G401 (cell line): ENCODE data around the gene TCF12. TPM values are rescaled to one million over a fixed set of nuclear protein-coding genes. Genes with fewer than 3 reads are reported as not detected.
"Not testable (repeated sequence)": the region's sequence is repeated elsewhere in the genome, so short reads cannot be mapped to it uniquely, and the experiment has no call there.

ENCODE experiments used
- DNase-seq: peaks from one replicate; pipeline ENCODE4 v3.0.0-alpha.2; 2015; ENCODE audit warnings: low spot score
- in situ Hi-C: cut with HindIII; loops from 2 replicates; pipeline ENCODE4 v1.10.0; 2016; ENCODE audit warnings: low sequenced_read_pairs, mixed read lengths
- total RNA-seq: library from RNA; depleted of rRNA; stranded (reverse); fragments of >200 nt; shearing (Covaris generic); gene quantifications from 2 replicates; pipeline ENCODE4 v1.2.3, GENCODE V29; 2014

TCF12 gene
- total RNA-seq, 1 experiment from 2014 or later: 55.3 TPM

- peak; percentile 52 for DNase-seq
- in situ Hi-C loops: no loop called here
Observed at GRCh38 chr15:57146506-57147201, 228.2 kb downstream of the TCF12 start.

DNA sequence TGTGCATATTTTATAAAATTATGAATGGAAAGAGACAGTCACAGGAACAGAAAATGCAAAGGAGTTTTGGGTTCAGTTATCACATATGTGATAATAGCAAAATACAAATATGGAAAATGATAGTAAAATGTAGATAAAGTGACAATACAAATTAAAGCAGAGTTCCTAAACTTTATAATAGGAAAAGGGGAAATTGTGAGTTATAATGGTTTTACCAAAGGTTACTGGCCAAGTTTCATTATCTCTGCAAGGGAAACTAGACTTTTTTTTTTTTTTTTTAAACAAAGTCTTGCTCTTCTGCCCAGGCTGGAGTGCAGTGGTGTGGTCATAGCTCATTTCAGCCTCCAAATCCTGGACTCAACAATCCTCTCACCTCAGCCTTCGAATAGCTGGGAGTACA is 229.2 kb downstream of the TCF12 start:
- in situ Hi-C loops: no loop called here

DNA sequence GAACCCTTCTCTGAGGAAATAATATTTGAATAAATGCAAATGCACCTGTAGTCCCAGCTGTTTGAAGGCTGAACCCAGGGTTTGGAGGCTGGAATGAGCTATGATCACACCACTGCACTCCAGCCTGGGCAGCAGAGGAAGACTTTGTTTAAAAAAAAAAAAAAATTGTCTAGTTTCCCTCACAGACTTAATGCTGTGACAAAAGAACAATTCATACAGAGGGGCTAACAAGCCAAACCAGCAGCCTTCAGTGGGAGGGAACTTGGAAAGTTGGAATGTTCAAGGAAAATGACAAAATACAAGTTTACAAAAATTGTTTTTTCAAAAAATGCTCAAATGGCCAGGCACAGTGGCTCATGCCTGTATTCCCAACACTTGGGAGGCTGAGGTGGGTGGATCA is 229.8 kb downstream of the TCF12 start:
- in situ Hi-C loops: no loop called here

More for the DNA sequence above, 229.2 kb downstream of the TCF12 start:
- no peak for DNase-seq

GRCh38 chr15:57149196-57149595 is 230.8 kb downstream of the TCF12 start:
- in situ Hi-C loops: no loop called here
- no peak for DNase-seq

More for the DNA sequence above, 229.8 kb downstream of the TCF12 start:
- DNase-seq: no peak

DNA sequence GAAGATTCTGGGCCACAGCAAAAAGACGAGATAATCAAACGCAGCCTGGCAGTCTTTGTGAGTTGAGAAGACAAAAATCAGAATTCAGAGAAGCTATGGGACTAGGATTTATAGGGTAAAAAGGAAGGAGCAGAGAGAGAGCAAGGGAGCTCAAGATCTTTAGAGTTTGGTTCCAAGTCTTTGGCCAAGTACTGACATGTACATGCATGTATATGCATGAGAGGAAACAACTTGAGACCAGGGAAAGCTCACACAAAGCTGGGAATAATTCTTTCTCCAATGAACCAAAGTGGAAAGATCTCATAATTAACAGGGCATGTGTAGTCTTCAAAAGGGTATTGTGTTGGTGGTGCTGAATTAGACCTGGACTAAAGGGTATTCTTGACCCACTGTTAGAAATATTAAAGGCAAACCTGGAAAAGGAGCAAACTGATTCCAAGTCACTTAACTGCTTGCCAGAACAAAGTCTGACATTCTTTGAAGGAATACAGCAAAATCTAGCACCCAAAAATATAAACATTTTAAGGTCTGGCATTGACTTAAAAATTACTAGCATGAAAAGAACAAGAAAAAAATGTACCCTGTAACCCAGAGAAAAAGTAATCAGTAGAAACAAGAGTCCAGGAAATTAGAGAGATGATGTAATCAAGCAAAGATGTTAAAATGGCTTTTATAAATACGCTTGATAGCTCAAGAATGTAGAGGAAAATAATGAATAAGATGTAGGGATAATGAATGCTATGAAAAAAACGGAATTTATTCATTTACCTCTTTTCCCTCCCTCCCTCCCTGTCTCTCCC is 231.8 kb downstream of the TCF12 start:
- in situ Hi-C loops: no loop called here
- no peak for DNase-seq

DNA sequence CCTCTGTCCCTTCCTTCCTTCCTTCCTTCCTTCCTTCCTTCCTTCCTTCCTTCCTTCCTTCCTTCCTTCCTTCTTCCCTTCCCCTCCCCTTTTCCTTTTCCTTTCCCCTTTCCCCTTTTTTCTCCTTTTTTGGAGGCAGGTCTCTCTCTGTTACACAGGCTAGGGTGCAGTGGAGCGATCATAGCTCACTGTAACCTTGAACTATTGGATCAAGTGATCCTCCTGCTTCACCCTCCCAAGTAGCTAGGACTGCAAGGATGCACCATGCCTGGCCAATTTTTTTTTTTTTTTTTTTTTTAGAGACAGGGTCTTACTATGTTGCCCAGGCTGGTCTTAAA is 232.4 kb downstream of the TCF12 start:
- in situ Hi-C loops, DNase-seq: not testable (repeated sequence)

DNA sequence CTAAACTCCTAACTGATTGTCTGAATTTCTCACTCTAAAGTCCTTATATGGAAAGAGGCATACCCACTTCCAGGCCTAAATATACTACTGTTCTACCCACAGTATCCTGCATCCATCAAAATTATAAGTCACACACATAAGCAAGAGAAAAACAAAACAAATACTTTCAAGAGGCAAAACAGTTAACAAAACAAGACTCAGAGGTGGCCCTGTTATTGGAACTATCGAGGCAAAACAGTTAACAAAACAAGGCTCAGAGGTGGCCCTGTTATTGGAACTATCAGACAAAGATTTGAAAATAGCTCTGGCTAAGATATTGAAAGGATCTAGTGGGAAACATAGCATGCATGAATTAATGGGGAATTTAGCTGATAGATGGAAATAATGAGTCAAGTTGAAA is 233.7 kb downstream of the TCF12 start:
- in situ Hi-C loops: no loop called here
- DNase-seq: no peak

DNA sequence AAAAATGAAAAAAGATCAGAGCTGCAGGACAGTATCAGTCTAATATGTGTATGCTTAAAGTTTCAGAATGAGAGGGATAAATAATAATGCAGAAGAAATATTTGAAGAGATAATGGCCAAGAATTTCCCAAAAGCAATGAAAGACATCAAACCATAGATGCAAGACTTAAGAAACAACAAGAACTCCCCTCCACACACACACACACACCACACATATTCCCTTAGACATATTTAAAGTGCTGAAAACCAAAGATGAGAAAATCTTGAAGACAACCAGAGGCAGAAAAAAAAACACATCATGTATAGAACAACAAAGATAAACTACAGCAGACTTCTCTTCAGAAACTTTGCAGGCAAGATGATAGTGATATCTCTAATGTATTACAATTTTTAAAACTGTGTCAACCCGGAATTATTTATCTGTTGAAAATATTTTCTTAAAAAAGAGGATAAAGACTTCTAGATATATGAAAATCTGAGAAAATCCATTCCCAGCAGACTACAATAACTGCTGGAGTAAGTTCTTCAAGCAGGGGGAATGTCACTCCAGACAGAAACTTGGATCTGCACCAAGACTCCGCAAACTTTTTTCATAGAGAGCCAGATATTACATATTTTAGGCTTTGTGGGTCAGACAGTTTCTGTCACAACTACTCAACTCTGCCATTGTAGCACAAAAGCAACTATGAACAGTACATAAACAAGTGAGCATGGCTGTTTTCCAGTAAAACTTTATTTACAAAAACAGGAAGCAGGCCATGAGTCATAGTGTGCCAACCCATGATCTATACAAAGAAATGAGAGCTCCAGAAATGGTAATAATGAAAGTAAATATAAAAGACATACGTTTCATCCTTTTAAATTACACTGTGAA is 234.5 kb downstream of the TCF12 start:
- in situ Hi-C loops: no loop called here
- no peak for DNase-seq

DNA sequence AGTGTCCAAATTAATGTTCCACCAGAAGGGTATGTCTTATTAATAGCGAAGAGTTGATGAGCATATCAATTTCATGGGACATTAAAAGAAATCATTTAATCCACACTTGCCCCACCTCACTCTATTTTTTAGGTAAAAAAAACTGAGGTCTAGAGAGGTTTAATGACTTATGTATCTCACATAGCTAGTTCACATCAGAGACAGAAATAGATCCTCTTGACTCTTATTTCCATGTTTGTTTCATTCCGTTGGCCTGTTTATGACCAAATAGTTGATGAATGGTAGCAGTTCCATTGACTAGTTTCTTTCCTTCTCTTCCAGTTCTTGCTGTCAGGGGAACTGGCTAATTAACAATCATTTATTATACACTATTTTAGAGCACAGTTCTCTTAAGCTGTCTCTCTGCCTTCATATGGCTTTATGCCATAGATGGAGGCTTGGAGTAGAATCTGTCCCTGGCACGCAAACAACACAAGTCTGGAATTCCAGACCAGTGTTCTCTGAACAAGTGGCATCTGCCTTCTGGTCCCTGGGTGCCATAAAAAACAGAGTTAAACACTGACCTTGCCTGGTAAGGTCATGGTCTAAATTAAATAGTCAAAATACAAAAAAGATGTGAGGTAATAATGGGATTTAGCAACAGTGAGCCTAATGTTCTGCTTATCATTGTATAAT is 237.9 kb downstream of the TCF12 start:
- DNase-seq: peak; percentile 94
- in situ Hi-C loops: no loop called here

- in situ Hi-C loops: no loop called here
- DNase-seq: peak; percentile 71
Observed at GRCh38 chr15:57158589-57158988, 240.1 kb downstream of the TCF12 start.

GRCh38 chr15:57158997-57159668 is 240.7 kb downstream of the TCF12 start:
- no peak for DNase-seq
- in situ Hi-C loops: no loop called here

DNA sequence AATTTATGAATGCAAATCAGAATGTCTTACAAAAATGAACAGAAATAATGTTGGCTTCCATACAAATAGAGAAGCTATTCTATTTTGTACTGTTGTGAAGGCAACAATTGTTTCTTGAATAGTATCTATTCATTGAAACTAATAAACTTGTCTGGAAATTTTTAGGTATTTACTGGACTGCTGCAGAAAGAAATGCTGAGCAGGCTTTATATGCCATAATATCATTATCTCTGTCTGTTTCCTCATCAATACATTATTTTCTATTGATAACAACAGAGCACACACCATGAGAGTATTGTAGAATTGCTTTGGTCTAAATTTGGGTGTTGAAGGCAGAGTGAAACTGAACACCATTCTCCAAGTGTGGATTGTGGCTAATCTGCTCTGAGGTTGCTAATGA is 241.3 kb downstream of the TCF12 start:
- no peak for DNase-seq
- in situ Hi-C loops: no loop called here

GRCh38 chr15:57160823-57161560 is 242.5 kb downstream of the TCF12 start:
- no peak for DNase-seq
- in situ Hi-C loops: no loop called here

DNA sequence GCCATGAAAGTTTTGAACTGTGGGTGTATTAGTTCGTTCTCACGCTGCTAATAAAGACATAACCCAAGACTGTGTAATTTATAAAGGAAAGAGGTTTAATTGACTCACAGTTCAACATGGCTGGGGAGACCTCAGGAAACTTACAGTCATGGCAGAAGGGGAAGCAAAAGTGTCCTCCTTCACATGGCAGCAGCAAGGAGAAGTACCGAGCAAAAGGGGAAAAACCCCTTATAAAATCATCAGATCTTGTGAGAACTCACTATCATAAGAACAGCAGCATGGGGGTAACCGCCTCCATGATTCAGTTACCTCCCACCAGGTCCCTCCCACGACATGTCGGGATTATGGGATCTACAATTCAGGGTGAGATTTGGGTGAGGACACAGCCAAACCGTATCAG is 245.8 kb downstream of the TCF12 start:
- in situ Hi-C loops, DNase-seq: not testable (repeated sequence)

DNA sequence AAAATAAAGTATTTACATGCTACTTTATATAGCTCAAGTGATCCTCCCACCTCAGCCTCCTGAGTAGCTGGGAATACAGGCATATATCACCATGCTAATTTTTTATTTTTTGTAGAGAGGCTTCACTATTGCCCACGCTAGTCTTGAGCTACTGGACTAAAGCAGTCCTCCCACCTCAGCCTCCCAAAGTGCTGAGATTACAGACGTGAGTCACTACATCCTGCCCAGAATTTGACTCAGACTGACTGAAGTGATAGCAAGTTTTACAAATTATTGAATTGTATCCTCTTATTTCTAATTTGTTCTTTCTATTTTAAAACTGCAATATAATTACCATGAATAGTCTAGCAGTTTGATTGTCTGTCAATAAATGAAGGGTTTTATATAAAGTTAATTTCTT is 247.5 kb downstream of the TCF12 start:
- DNase-seq: no peak
- in situ Hi-C loops: no loop called here

- in situ Hi-C loops: no loop called here
- DNase-seq: no peak
Observed at GRCh38 chr15:57167821-57168395, 249.5 kb downstream of the TCF12 start.

- no peak for DNase-seq
- in situ Hi-C loops: no loop called here
Observed at GRCh38 chr15:57169643-57170042, 251.2 kb downstream of the TCF12 start.

GRCh38 chr15:57171426-57171825 is 253.0 kb downstream of the TCF12 start:
- no peak for DNase-seq
- in situ Hi-C loops: no loop called here
